ENCODE measurements around the gene RAB40AL.
"Not testable (repeated sequence)": the region's sequence is repeated elsewhere in the genome, so short reads cannot be mapped to it uniquely, and the experiment has no call there.

RAB40AL gene

GRCh38 chrX:102936972-102937371 lies at the start of gene RAB40AL:
Gene RAB40AL (plus strand): TSS chrX:102937272. CDS start chrX:102937319, 47 bp downstream.
- DNase-seq (ENCODE audit: low spot score): not testable (repeated sequence)

- no peak for DNase-seq (ENCODE audit: low spot score)
Measured at GRCh38 chrX:102887687-102888086, 49.4 kb upstream of the RAB40AL start.

GRCh38 chrX:102892103-102892502 lies 45.0 kb upstream of the RAB40AL start:
- DNase-seq (ENCODE audit: low spot score): no peak

GRCh38 chrX:102899940-102900916 lies 36.8 kb upstream of the RAB40AL start:
- DNase-seq (ENCODE audit: low spot score): no peak

GRCh38 chrX:102902355-102902754 lies 34.7 kb upstream of the RAB40AL start:
- DNase-seq (ENCODE audit: low spot score): no peak

- no peak for DNase-seq (ENCODE audit: low spot score)
Measured at GRCh38 chrX:102930990-102931756, 5.9 kb upstream of the RAB40AL start.

GRCh38 chrX:102934624-102935023 lies 2.4 kb upstream of the RAB40AL start:
- peak; percentile 9 for DNase-seq (ENCODE audit: low spot score)

- DNase-seq (ENCODE audit: low spot score): peak; percentile 27
Measured at GRCh38 chrX:102950908-102951866, 14.1 kb downstream of the RAB40AL start.

- no peak for DNase-seq (ENCODE audit: low spot score)
Measured at GRCh38 chrX:102957751-102958150, 20.7 kb downstream of the RAB40AL start.

GRCh38 chrX:102958794-102959193 lies 21.7 kb downstream of the RAB40AL start:
- no peak for DNase-seq (ENCODE audit: low spot score)

- peak; percentile 4 for DNase-seq (ENCODE audit: low spot score)
Measured at GRCh38 chrX:102959471-102959870, 22.4 kb downstream of the RAB40AL start.

GRCh38 chrX:102963955-102964354 lies 26.9 kb downstream of the RAB40AL start:
- no peak for DNase-seq (ENCODE audit: low spot score)

- DNase-seq (ENCODE audit: low spot score): no peak
Measured at GRCh38 chrX:102964940-102965339, 27.9 kb downstream of the RAB40AL start.

GRCh38 chrX:102966701-102967100 lies 29.6 kb downstream of the RAB40AL start:
- DNase-seq (ENCODE audit: low spot score): no peak

GRCh38 chrX:102968216-102968615 lies 31.1 kb downstream of the RAB40AL start:
- no peak for DNase-seq (ENCODE audit: low spot score)

- DNase-seq (ENCODE audit: low spot score): not testable (repeated sequence)
Measured at GRCh38 chrX:102971536-102971935, 34.5 kb downstream of the RAB40AL start.

GRCh38 chrX:102975016-102975415 lies 37.9 kb downstream of the RAB40AL start:
- no peak for DNase-seq (ENCODE audit: low spot score)

- DNase-seq (ENCODE audit: low spot score): no peak
Measured at GRCh38 chrX:102976286-102976685, 39.2 kb downstream of the RAB40AL start.

GRCh38 chrX:102976793-102977495 lies 39.9 kb downstream of the RAB40AL start:
- no peak for DNase-seq (ENCODE audit: low spot score)

GRCh38 chrX:102978594-102978993 lies 41.5 kb downstream of the RAB40AL start:
- no peak for DNase-seq (ENCODE audit: low spot score)

- DNase-seq (ENCODE audit: low spot score): no peak
Measured at GRCh38 chrX:102979536-102979935, 42.5 kb downstream of the RAB40AL start.

Data from COLO829 (cell line).